Dermis microvascular lymphatic vessel endothelial cell (primary cell): ENCODE results near the gene GRK4. TPM values are rescaled to one million over a fixed set of nuclear protein-coding genes. Genes with fewer than 3 reads are reported as not detected.

Source experiments
- DNase-seq, 2 donors: peaks; one replicate each; pipeline versions ENCODE4 v3.0.0 to v3.0.0-alpha.2; 2010; ENCODE audit warnings: low read depth in 2 of 2
- total RNA-seq: library from RNA; depleted of rRNA; stranded (reverse); fragments of >200 nt; gene quantifications from 2 replicates; pipeline ENCODE4 v1.2.1, GENCODE V29; 2014

GRK4 gene
- total RNA-seq, 1 donor from 2014 or later = 2.4 TPM

- no peak for DNase-seq
Observed at GRCh38 chr4:3067473-3068001, 104.2 kb downstream of the GRK4 start.

GRCh38 chr4:3069661-3070199, 106.4 kb downstream of the GRK4 start:
- no peak for DNase-seq

- DNase-seq = no peak
Observed at GRCh38 chr4:3070709-3071500, 107.5 kb downstream of the GRK4 start.

GRCh38 chr4:3071811-3072210, 108.4 kb downstream of the GRK4 start:
- DNase-seq = no peak

GRCh38 chr4:3073158-3074077, 110.0 kb downstream of the GRK4 start:
- peak in 1 of 2 donors; percentile 2 for DNase-seq

- peak; percentile 76 to 94 for DNase-seq
Observed at GRCh38 chr4:3074078-3074845, 110.9 kb downstream of the GRK4 start, which contains the start of the genes HTT and HTT-AS. TSS of gene HTT (plus strand) at chr4:3074681. CDS start at chr4:3074826, 145 bp downstream. TSS of gene HTT-AS (minus strand) at chr4:3074538.

- DNase-seq = peak in 1 of 2 donors; percentile 87
Observed at GRCh38 chr4:3074846-3075651, 111.7 kb downstream of the GRK4 start.

GRCh38 chr4:3075652-3075981, 112.2 kb downstream of the GRK4 start:
- DNase-seq = no peak

- DNase-seq = no peak
Observed at GRCh38 chr4:3077796-3078195, 114.4 kb downstream of the GRK4 start.

GRCh38 chr4:3079694-3080123, 116.3 kb downstream of the GRK4 start:
- no peak for DNase-seq

- DNase-seq = no peak
Observed at GRCh38 chr4:3082925-3083515, 119.6 kb downstream of the GRK4 start.

- no peak for DNase-seq
Observed at GRCh38 chr4:3083732-3084131, 120.4 kb downstream of the GRK4 start.

- DNase-seq = no peak
Observed at GRCh38 chr4:3085948-3086670, 122.7 kb downstream of the GRK4 start.

- DNase-seq = no peak
Observed at GRCh38 chr4:3087115-3087797, 123.9 kb downstream of the GRK4 start.
